GM10847 (cell line): ENCODE results near the gene CAMK2N1.

Source experiments
- POLR2A ChIP-seq: IDR thresholded peaks from 2 replicates; pipeline ENCODE4 v1.6.1; 2011; ENCODE audit not compliant: insufficient read length; ENCODE audit errors: extremely low read depth

The CAMK2N1 gene

GRCh38 chr1:20439282-20439681, 46.7 kb downstream of the CAMK2N1 start:
- TF ChIP-seq POLR2A, result no peak

GRCh38 chr1:20437640-20438039, 48.4 kb downstream of the CAMK2N1 start:
- TF ChIP-seq POLR2A, result no peak

- no peak for TF ChIP-seq POLR2A
Measured at GRCh38 chr1:20432891-20433290, 53.1 kb downstream of the CAMK2N1 start.
